GM12878 (cell line): ENCODE measurements around the gene RSF1. TPM values are rescaled to one million over a fixed set of nuclear protein-coding genes. Genes with fewer than 3 reads are reported as not detected.

Experiments
- ATAC-seq: fragments of 200-7000 bp; cut with Tn5 transposase; 3 replicates; pipeline ENCODE4 v1.9.1; 2020; ENCODE audit warnings: mild to moderate bottlenecking, moderate library complexity
- BruUV-seq: library from RNA; stranded (reverse); fragments of 400-500 nt; replicated peaks from 2 replicates; lab custom pipeline; 2021; lab: Mats Ljungman, UMichigan
- CTCF ChIA-PET: fragments of 300-600 bp; sonication (Branson Sonifier 250); formaldehyde crosslinking; extraction: SDS; loops from one replicate; lab custom pipeline; 2021; ENCODE audit warnings: inconsistent platforms; lab: Yijun Ruan, JAX
- POLR2A ChIA-PET: fragments of 350-600 bp; formaldehyde crosslinking; extraction: SDS; loops from one replicate; lab custom pipeline; 2021; ENCODE audit warnings: inconsistent platforms; lab: Charles Lee
- RAD21 ChIA-PET: fragments of 300-600 bp; sonication (Branson Sonifier 250); formaldehyde crosslinking; loops from one replicate; lab custom pipeline; 2023; ENCODE audit warnings: antibody characterized with exemption; ENCODE audit not compliant: unreplicated experiment; lab: Charles Lee
- SMC1A ChIA-PET: fragments of 300-600 bp; sonication (Branson Sonifier 250); formaldehyde crosslinking; loops from one replicate; lab custom pipeline; 2023; ENCODE audit not compliant: unreplicated experiment, uncharacterized antibody; lab: Charles Lee
- DNase-seq: peaks from one replicate; pipeline ENCODE4 v3.0.0-alpha.2; 2011; ENCODE audit warnings: low read depth, low spot score
- FAIRE-seq: peaks from 3 replicates; lab custom pipeline; 2011; peaks lifted over from hg19 to GRCh38; lab: Jason Lieb, UNC
- H2AFZ ChIP-seq: 2 replicates; pipeline ENCODE4 v1.6.0; 2011; ENCODE audit warnings: low read depth, low read length, control low read depth; ENCODE audit not compliant: control insufficient read depth
- H3K27ac ChIP-seq: 2 replicates; pipeline ENCODE4 v1.5.1; 2011; ENCODE audit warnings: control low read depth; ENCODE audit not compliant: control insufficient read depth, insufficient read depth
- H3K27me3 ChIP-seq, 2 experiments: replicated peaks in 1 of 2; 2 replicates each; pipeline versions ENCODE4 v1.6.0 to v1.6.1; 2011; ENCODE audit warnings: low read length in 1 of 2; ENCODE audit not compliant: control insufficient read depth in 2 of 2, insufficient read depth in 2 of 2
- H3K36me3 ChIP-seq, 2 experiments: 2 replicates each; pipeline ENCODE4 v1.5.1; 2011; ENCODE audit warnings: low read length in 1 of 2; ENCODE audit not compliant: control insufficient read depth in 2 of 2, insufficient read depth in 2 of 2
- H3K4me1 ChIP-seq: 2 replicates; pipeline ENCODE4 v1.6.1; 2011; ENCODE audit warnings: mild to moderate bottlenecking, low read length, moderate library complexity, mixed read lengths; ENCODE audit not compliant: control insufficient read depth, insufficient read depth
- H3K4me2 ChIP-seq: 2 replicates; pipeline ENCODE4 v1.6.0; 2011; ENCODE audit warnings: control low read depth; ENCODE audit not compliant: control insufficient read depth, insufficient read depth
- H3K4me3 ChIP-seq: fragments of 200-600 bp; sonication (generic); 2 replicates; pipeline ENCODE4 v1.5.1; 2016
- H3K79me2 ChIP-seq: 2 replicates; pipeline ENCODE4 v1.6.0; 2011; ENCODE audit warnings: low read length; ENCODE audit not compliant: control insufficient read depth, insufficient read depth
- H3K9ac ChIP-seq: 2 replicates; pipeline ENCODE4 v1.8.0; 2011; ENCODE audit warnings: low read length, control low read depth, mixed read lengths; ENCODE audit not compliant: control insufficient read depth, insufficient read depth
- H3K9me3 ChIP-seq: replicated peaks from 3 replicates; pipeline ENCODE4 v1.5.1; 2011; ENCODE audit warnings: mild to moderate bottlenecking, low read length; ENCODE audit not compliant: control insufficient read depth, insufficient read depth
- H4K20me1 ChIP-seq: 2 replicates; pipeline ENCODE4 v1.6.0; 2011; ENCODE audit not compliant: control insufficient read depth, insufficient read depth
- ASH2L ChIP-seq: fragments of 300-600, 200-600 bp; sonication (generic); IDR thresholded peaks from 2 replicates; pipeline ENCODE4 v1.6.1; 2017; ENCODE audit warnings: low read depth, mild to moderate bottlenecking, borderline replicate concordance
- ATF7 ChIP-seq: fragments of 450-650 bp; IDR thresholded peaks from 2 replicates; pipeline ENCODE4 v1.6.1; 2016; ENCODE audit warnings: low read depth, mild to moderate bottlenecking
- BCL11A ChIP-seq: IDR thresholded peaks from 2 replicates; pipeline ENCODE4 v1.6.1; 2011; ENCODE audit warnings: low read depth, low read length
- BCL3 ChIP-seq: IDR thresholded peaks from 2 replicates; pipeline ENCODE4 v1.6.1; 2011; ENCODE audit warnings: borderline replicate concordance, low read depth, mild to moderate bottlenecking, moderate library complexity, low read length; ENCODE audit not compliant: insufficient read depth, poor library complexity, severe bottlenecking
- BRCA1 ChIP-seq: IDR thresholded peaks from 2 replicates; pipeline ENCODE4 v1.6.1; 2011; ENCODE audit warnings: low read depth, low read length, improper control_type of control experiment
- CEBPB ChIP-seq, 2 experiments: fragments of 150-350 bp in 1 of 2; IDR thresholded peaks; 2 replicates each; pipeline ENCODE4 v1.6.1; 2012 to 2014; ENCODE audit warnings: low read depth in 2 of 2, low read length in 2 of 2, borderline replicate concordance in 1 of 2, inconsistent platforms in 1 of 2
- EZH2 ChIP-seq: IDR thresholded peaks from 2 replicates; pipeline ENCODE4 v1.6.1; 2012; ENCODE audit warnings: low read depth, mild to moderate bottlenecking, control low read depth, inconsistent platforms, low read length, borderline replicate concordance; ENCODE audit not compliant: control insufficient read depth
- IRF3 ChIP-seq: fragments of 450-650 bp; IDR thresholded peaks from 2 replicates; pipeline ENCODE4 v1.6.1; 2014; ENCODE audit warnings: mild to moderate bottlenecking
- KAT2A ChIP-seq: conservative IDR thresholded peaks from 2 replicates; pipeline ENCODE4 v1.6.1; 2011; ENCODE audit warnings: low read depth, low read length; ENCODE audit not compliant: control insufficient read depth
- KDM1A ChIP-seq: fragments of 200-600 bp; sonication (generic); IDR thresholded peaks from 2 replicates; pipeline ENCODE4 v1.6.1; 2016; ENCODE audit warnings: borderline replicate concordance
- LARP7 ChIP-seq: fragments of 450-650 bp; IDR thresholded peaks from 2 replicates; pipeline ENCODE4 v1.6.1; 2017; ENCODE audit warnings: mild to moderate bottlenecking
- MEF2B ChIP-seq: fragments of 450-650 bp; IDR thresholded peaks from 2 replicates; pipeline ENCODE4 v1.6.1; 2018; ENCODE audit warnings: mild to moderate bottlenecking, moderate library complexity; ENCODE audit not compliant: partially characterized antibody, poor library complexity, severe bottlenecking
- NRF1 ChIP-seq: conservative IDR thresholded peaks from 2 replicates; pipeline ENCODE4 v1.6.1; 2011; ENCODE audit warnings: mild to moderate bottlenecking, low read depth, low read length, improper control_type of control experiment
- PAX8 ChIP-seq: fragments of 450-650 bp; IDR thresholded peaks from 2 replicates; pipeline ENCODE4 v1.6.1; 2017; ENCODE audit warnings: mild to moderate bottlenecking, moderate library complexity
- PBX3 ChIP-seq: IDR thresholded peaks from 2 replicates; pipeline ENCODE4 v1.6.1; 2011; ENCODE audit warnings: mild to moderate bottlenecking, low read depth, low read length, moderate library complexity; ENCODE audit not compliant: insufficient replicate concordance
- POLR2A ChIP-seq: IDR thresholded peaks from 2 replicates; pipeline ENCODE4 v1.6.1; 2011; ENCODE audit warnings: low read depth, mild to moderate bottlenecking, low read length
- RB1 ChIP-seq: fragments of 450-650 bp; formaldehyde crosslinking; IDR thresholded peaks from 2 replicates; pipeline ENCODE4 v1.6.1; 2017; ENCODE audit warnings: mild to moderate bottlenecking, borderline replicate concordance
- RBBP5 ChIP-seq: fragments of 200-600 bp; sonication (generic); conservative IDR thresholded peaks from 2 replicates; pipeline ENCODE4 v1.6.1; 2016
- SMAD5 ChIP-seq: IDR thresholded peaks from 2 replicates; pipeline ENCODE4 v1.6.1; 2016; ENCODE audit warnings: antibody characterized with exemption, low read depth
- SP1 ChIP-seq: IDR thresholded peaks from one replicate; pipeline ENCODE4 v1.6.1; 2011; ENCODE audit warnings: low read depth, low read length
- ZNF217 ChIP-seq: fragments of 450-650 bp; IDR thresholded peaks from 2 replicates; pipeline ENCODE4 v1.6.1; 2017; ENCODE audit warnings: antibody characterized with exemption, mild to moderate bottlenecking
- ZNF274 ChIP-seq: IDR thresholded peaks from one replicate; pipeline ENCODE4 v1.8.0; 2011; ENCODE audit not compliant: insufficient read length, insufficient read depth
- ZNF622 ChIP-seq: fragments of 450-650 bp; IDR thresholded peaks from 2 replicates; pipeline ENCODE4 v1.6.1; 2017; ENCODE audit warnings: mild to moderate bottlenecking, inconsistent platforms
- WGBS: methylation state at CpG from one replicate; pipeline ENCODE4 v1.1.6; 2016; ENCODE audit warnings: low lambda C conversion rate; ENCODE audit not compliant: insufficient replicate concordance, insufficient coverage; ENCODE audit errors: missing lambda C conversion rate; 5-methylcytosine and 5-hydroxymethylcytosine counted together
- in situ Hi-C: fragments of 300-500 bp; cut with MboI; formaldehyde crosslinking; loops from 9 replicates; pipeline ENCODE4 v1.14.3; 2018; ENCODE audit warnings: mixed read lengths
- intact Hi-C: fragments of 100-400 bp; cut with micrococcal nuclease; formaldehyde crosslinking; loops from one replicate; pipeline ENCODE4 v1.14.2; 2022; ENCODE audit not compliant: unreplicated experiment
- polyA plus RNA-seq, 11 experiments: library from polyadenylated mRNA; depleted of rRNA in 4 of 11; unstranded in 6 of 11; stranded (reverse) in 5 of 11; fragments of >200 nt; fragmentation: Nextera tagmentation in 4 of 11; fragmentation: Illumina TruSeq in 1 of 11; extraction: Ambion mirVana in 4 of 11; extraction: Trizol in 1 of 11; gene quantifications; 1 replicate in 1 of 11; 2 replicates in 10 of 11; pipeline versions ENCODE4 v1.2.1 to v1.2.3, GENCODE V29; 2011 to 2016; ENCODE audit warnings: inconsistent platforms in 2 of 11, missing spikeins in 2 of 11, low read depth in 1 of 11
- total RNA-seq, 4 experiments: library from RNA; depleted of rRNA in 3 of 4; stranded (reverse); fragments of >200 nt in 3 of 4; fragmentation: Illumina TruSeq in 1 of 4; extraction: Trizol in 1 of 4; gene quantifications; 2 replicates each; pipeline versions ENCODE4 v1.2.1 to v1.2.3, GENCODE V29; 2013 to 2021

Gene RSF1
- total and polyA plus RNA-seq, 10 of the 15 experiments (the other 5 are each of a cell fraction or from before 2014, with no cell fraction given) = 9.0 to 45.3 (median 30.0) TPM

- Histone ChIP-seq H3K79me2 (peaks cover 60% of the 10 kb centered on the region), H3K36me3 (no peaks in the 10 kb centered on the region), H3K27ac (peak overlapping the region; percentile 89), H2AFZ (peak overlapping the region; percentile 86), H3K4me1 (peaks cover 3% of the 10 kb centered on the region; the same call in 1 of the 2 replicates), H3K27me3 (no peaks in the 10 kb centered on the region), H3K9ac (peak overlapping the region; percentile 94), H3K4me3 (peak overlapping the region; percentile 97), H4K20me1 (no peaks in the 10 kb centered on the region), H3K9me3 (peaks cover 5% of the 10 kb centered on the region), H3K4me2 (peak overlapping the region; percentile 88)
- no TSS peak for BruUV-seq
- POLR2A ChIA-PET = interaction anchor here (1.4 to 1.9 kb wide), 2 partner anchors 10 to 175 kb away, joined by 5 read pairs; partner anchors contain the start of gene INTS4
- RAD21 ChIA-PET = interaction anchor here (0.6 to 2.4 kb wide), 3 partner anchors 113 to 175 kb away, joined by 3 to 10 read pairs (median 4); partner anchors contain the start of gene INTS4
- 2% methylated on average over 19 of the region's 19 CpGs for WGBS
- ATAC-seq = peak; percentile 77
- in situ Hi-C loops = loop anchor here (5.0 kb wide), 1 partner anchor 173 kb away; the partner anchor contains the start of gene INTS4
- intact Hi-C loops = loop anchor here (5.0 kb wide), 1 partner anchor 92 kb away; no protein-coding TSS in a partner anchor
- SMC1A ChIA-PET = interaction anchor here (1.5 kb wide), 1 partner anchor 176 kb away, joined by 6 read pairs; no protein-coding TSS in a partner anchor
- DNase-seq = peak; percentile 72
- FAIRE-seq = peak; percentile 96
- CTCF ChIA-PET = interaction anchor here (0.8 to 1.9 kb wide), 3 partner anchors 13 to 180 kb away, joined by 3 to 6 read pairs (median 4); partner anchors contain the start of gene INTS4
- TF ChIP-seq PAX8 = no peak
- TF ChIP-seq CEBPB (IDR thresholded peaks at IDR 0.05; ENCODE audit: borderline replicate concordance in 1 of 2, low read depth in 2 of 2, low read length in 2 of 2) = no peak
- no peak for TF ChIP-seq KAT2A
- no peak for TF ChIP-seq SP1
- peak; percentile 80 for TF ChIP-seq POLR2A
- TF ChIP-seq RB1 = no peak
- no peak for TF ChIP-seq ZNF622
- no peak; the same call in 1 of the 2 replicates for TF ChIP-seq SMAD5
- no peak for TF ChIP-seq BCL3
- no peak for TF ChIP-seq KDM1A
- TF ChIP-seq ASH2L = no peak
- TF ChIP-seq MEF2B = peak; percentile 17
- TF ChIP-seq BCL11A = no peak
- TF ChIP-seq ATF7 = 0 out of 2 replicates have a peak, but pooled peaks have one; percentile 16
- no peak for TF ChIP-seq IRF3
- TF ChIP-seq BRCA1 = no peak
- no peak for TF ChIP-seq ZNF217
- peak; percentile 77 for TF ChIP-seq NRF1
- TF ChIP-seq LARP7 = no peak
- no peak for TF ChIP-seq RBBP5
- no peak for TF ChIP-seq ZNF274
- no peak for TF ChIP-seq EZH2
- TF ChIP-seq PBX3 = no peak
These were observed 1.1 kb downstream of the RSF1 start for GRCh38 chr11:77819411-77819920.
